Fibroblast of skin of left biceps (primary cell): Measurements from ENCODE around the gene GJA5.
"Not testable (repeated sequence)": the region's sequence is repeated elsewhere in the genome, so short reads cannot be mapped to it uniquely, and the experiment has no call there.

Experiments used
- DNase-seq, 2 experiments: peaks; one replicate each; pipeline ENCODE4 v3.0.0-alpha.2; 2013; ENCODE audit warnings: low read depth in 2 of 2

The GJA5 gene

GRCh38 chr1:147762233-147763024 lies 2.0 kb upstream of the GJA5 start:
- no peak for DNase-seq

GRCh38 chr1:147758379-147759100 lies 1.9 kb downstream of the GJA5 start:
- DNase-seq: no peak

GRCh38 chr1:147757015-147757990 lies 3.1 kb downstream of the GJA5 start:
- DNase-seq: no peak

GRCh38 chr1:147756341-147756740 lies 4.1 kb downstream of the GJA5 start:
- DNase-seq: no peak

GRCh38 chr1:147754661-147755060 lies 5.7 kb downstream of the GJA5 start:
- DNase-seq: no peak

GRCh38 chr1:147753081-147753480 lies 7.3 kb downstream of the GJA5 start:
- DNase-seq: no peak

- DNase-seq: no peak
Measured at GRCh38 chr1:147752511-147752910, 7.9 kb downstream of the GJA5 start.

- no peak for DNase-seq
Measured at GRCh38 chr1:147751346-147751745, 9.1 kb downstream of the GJA5 start.

- no peak for DNase-seq
Measured at GRCh38 chr1:147750618-147751217, 9.7 kb downstream of the GJA5 start.

- DNase-seq: no peak
Measured at GRCh38 chr1:147749792-147750191, 10.6 kb downstream of the GJA5 start.

- DNase-seq: no peak
Measured at GRCh38 chr1:147748676-147749350, 11.6 kb downstream of the GJA5 start.

- DNase-seq: no peak
Measured at GRCh38 chr1:147747966-147748365, 12.4 kb downstream of the GJA5 start.

GRCh38 chr1:147745271-147745670 lies 15.1 kb downstream of the GJA5 start:
- no peak for DNase-seq

GRCh38 chr1:147741065-147741464 lies 19.3 kb downstream of the GJA5 start:
- DNase-seq: no peak

GRCh38 chr1:147740391-147740790 lies 20.0 kb downstream of the GJA5 start:
- DNase-seq: no peak

- DNase-seq: no peak
Measured at GRCh38 chr1:147738739-147739476, 21.5 kb downstream of the GJA5 start.

GRCh38 chr1:147738129-147738528 lies 22.3 kb downstream of the GJA5 start:
- DNase-seq: no peak

GRCh38 chr1:147736883-147737282 lies 23.5 kb downstream of the GJA5 start:
- DNase-seq: no peak

GRCh38 chr1:147735423-147735822 lies 25.0 kb downstream of the GJA5 start:
- no peak for DNase-seq

- DNase-seq: not testable (repeated sequence)
Measured at GRCh38 chr1:147734291-147734841, 26.0 kb downstream of the GJA5 start.
